Measurements from ENCODE around the gene FUCA2. TPM values are rescaled to one million over a fixed set of nuclear protein-coding genes. Genes with fewer than 3 reads are reported as not detected.
"Not testable (repeated sequence)": the region's sequence is repeated elsewhere in the genome, so short reads cannot be mapped to it uniquely, and the experiment has no call there.

FUCA2 gene
- total RNA-seq, 2 donors from 2014 or later = 40.2 to 54.1 TPM

DNA sequence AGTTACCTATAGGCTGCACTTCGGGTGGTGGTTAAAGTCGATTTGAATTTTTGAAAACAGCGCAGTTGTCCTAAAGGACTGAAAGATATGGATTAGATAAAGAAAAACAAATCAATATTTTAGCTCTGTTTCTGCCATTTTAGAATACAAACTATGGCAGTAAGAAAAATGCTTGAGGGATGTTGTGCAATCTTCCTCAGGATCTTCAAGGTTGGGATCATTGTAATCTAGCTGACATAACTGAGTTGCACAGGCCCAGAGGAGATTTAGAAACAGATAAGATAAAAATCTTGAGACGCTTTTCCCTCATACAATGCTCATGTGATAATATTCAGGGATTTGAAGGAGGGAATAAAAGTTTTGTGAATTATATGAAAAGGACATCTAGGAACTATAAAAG, 60.0 kb downstream of the FUCA2 start:
- no peak for ATAC-seq (ENCODE audit: insufficient number of reproducible peaks, low FRiP score, low read depth)
- TF ChIP-seq CTCF (IDR thresholded peaks at IDR 0.05) = no peak
- H3K27ac ChIP-seq = peak overlapping the region; percentile 53 to 78
- H3K4me3 ChIP-seq = peak overlapping the region; percentile 99
- H3K27me3 ChIP-seq (replicated peaks; ENCODE audit: insufficient read depth) = no peaks in the 10 kb centered on the region
- no peaks in the 10 kb centered on the region for H3K9me3 ChIP-seq
- peaks cover 21 to 27% of the 10 kb centered on the region in 2 donors for H3K4me1 ChIP-seq (ENCODE audit: control insufficient read depth in 1 of 2, low read depth in 2 of 2)
- no peaks in the 10 kb centered on the region for H3K36me3 ChIP-seq
- DNase-seq (ENCODE audit: low spot score) = no peak

- H3K36me3 ChIP-seq = no peaks in the 10 kb centered on the region
- peak within 1 kb of the TSS; percentile 99 for H3K4me3 ChIP-seq
- H3K27me3 ChIP-seq (replicated peaks; ENCODE audit: insufficient read depth) = no peaks in the 10 kb centered on the region
- H3K27ac ChIP-seq = peak within 1 kb of the TSS; percentile 53 to 78
- no peak for TF ChIP-seq CTCF (IDR thresholded peaks at IDR 0.05)
- H3K4me1 ChIP-seq (ENCODE audit: control insufficient read depth in 1 of 2, low read depth in 2 of 2) = peaks cover 21 to 27% of the 10 kb centered on the region in 2 donors
- DNase-seq (ENCODE audit: low spot score) (peak; percentile 68), ATAC-seq (ENCODE audit: insufficient number of reproducible peaks, low FRiP score, low read depth) (peak; percentile 89)
- no peaks in the 10 kb centered on the region for H3K9me3 ChIP-seq
These were observed 60.8 kb downstream of the FUCA2 start, which contains the start of the genes ADAT2 and PEX3 for GRCh38 chr6:143450453-143451371. ADAT2 (minus strand) TSS chr6:143450695; CDS start chr6:143450658, 37 bp downstream. PEX3 (plus strand) TSS chr6:143450805; CDS start chr6:143451043, 238 bp downstream.

GRCh38 chr6:143449714-143450452, 61.6 kb downstream of the FUCA2 start:
- Histone ChIP-seq H3K27me3 (replicated peaks; ENCODE audit: insufficient read depth) (no peaks in the 10 kb centered on the region), H3K27ac (peak overlapping the region; percentile 53 to 78), H3K4me3 (peak overlapping the region; percentile 99), H3K36me3 (no peaks in the 10 kb centered on the region), H3K9me3 (no peaks in the 10 kb centered on the region), H3K4me1 (ENCODE audit: control insufficient read depth in 1 of 2, low read depth in 2 of 2) (peaks cover 21 to 27% of the 10 kb centered on the region in 2 donors)
- DNase-seq (ENCODE audit: low spot score) (no peak), ATAC-seq (ENCODE audit: insufficient number of reproducible peaks, low FRiP score, low read depth) (peak; percentile 9)
- TF ChIP-seq CTCF (IDR thresholded peaks at IDR 0.05) = no peak

DNA sequence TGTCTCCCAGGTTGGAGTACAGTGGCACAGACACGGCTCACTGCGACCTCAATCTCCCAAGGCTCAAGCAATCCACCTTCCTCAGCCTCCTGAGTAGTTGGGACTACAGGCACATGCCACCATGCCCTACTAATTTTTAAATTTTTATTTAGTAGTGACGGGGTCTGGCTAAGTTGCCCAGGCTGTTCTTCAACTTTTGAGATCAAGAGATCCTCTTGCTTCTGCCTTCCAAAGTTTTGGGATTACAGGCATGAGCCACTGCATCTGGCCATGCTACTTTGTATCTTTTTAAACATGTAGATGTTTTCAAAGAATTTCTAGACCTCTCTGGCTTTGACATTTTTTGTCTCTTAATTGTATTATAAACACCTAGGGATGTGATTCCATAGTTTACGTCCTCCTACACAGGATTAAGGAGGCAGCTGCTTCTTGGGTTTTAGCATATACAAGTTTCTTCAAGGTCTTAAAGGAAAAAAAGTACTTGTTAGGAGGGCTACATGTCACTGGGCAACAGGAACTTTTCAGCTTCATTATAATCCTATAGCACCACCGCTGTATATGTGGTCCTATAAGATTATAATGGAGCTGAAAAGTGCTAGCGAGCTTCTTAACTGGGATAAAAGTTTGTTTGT, 62.3 kb downstream of the FUCA2 start:
- no peak for ATAC-seq (ENCODE audit: insufficient number of reproducible peaks, low FRiP score, low read depth)
- Histone ChIP-seq H3K36me3 (no peaks in the 10 kb centered on the region), H3K27ac (no peak overlapping the region), H3K27me3 (replicated peaks; ENCODE audit: insufficient read depth) (no peaks in the 10 kb centered on the region), H3K4me3 (peak overlapping the region; percentile 99), H3K4me1 (ENCODE audit: control insufficient read depth in 1 of 2, low read depth in 2 of 2) (peaks cover 21 to 27% of the 10 kb centered on the region in 2 donors), H3K9me3 (no peaks in the 10 kb centered on the region)
- TF ChIP-seq CTCF (IDR thresholded peaks at IDR 0.05) = no peak
- DNase-seq (ENCODE audit: low spot score) = no peak

- H3K9me3 ChIP-seq; H3K27ac ChIP-seq; DNase-seq (ENCODE audit: low spot score); H3K4me3 ChIP-seq; ATAC-seq (ENCODE audit: insufficient number of reproducible peaks, low FRiP score, low read depth); H3K27me3 ChIP-seq (replicated peaks; ENCODE audit: insufficient read depth); H3K36me3 ChIP-seq: not testable (repeated sequence)
- peaks cover 21 to 27% of the 10 kb centered on the region in 2 donors for H3K4me1 ChIP-seq (ENCODE audit: control insufficient read depth in 1 of 2, low read depth in 2 of 2)
These were observed 63.7 kb downstream of the FUCA2 start for GRCh38 chr6:143447865-143448264.

Other genes with a start within 250 kb of the FUCA2 start
- gene ADAT2, start 61.0 kb downstream of the FUCA2 start, total RNA-seq = 10 to 100 TPM; 11.2 to 12.3 TPM
- 10 to 100 TPM; 11.4 to 16.2 TPM for gene PEX3, start 60.9 kb downstream of the FUCA2 start, total RNA-seq
- gene PHACTR2, start 166.2 kb upstream of the FUCA2 start, total RNA-seq = 10 to 100 TPM; 68.5 to 87.7 TPM

Measured in thoracic aorta (tissue), 2 donors.